PC-9 (cell line): ENCODE data around the gene AOPEP. TPM values are rescaled to one million over a fixed set of nuclear protein-coding genes. Genes with fewer than 3 reads are reported as not detected.

Experiments used
- BruUV-seq: library from RNA; stranded (reverse); fragments of 400-500 nt; replicated peaks from 2 replicates; lab custom pipeline; 2021; lab: Mats Ljungman, UMichigan
- CTCF ChIA-PET: fragments of 300-600 bp; sonication (Branson Sonifier 250); formaldehyde crosslinking; loops from one replicate; lab custom pipeline; 2022; ENCODE audit warnings: antibody characterized with exemption; lab: Charles Lee
- POLR2A ChIA-PET: fragments of 300-600 bp; sonication (Branson Sonifier 250); formaldehyde crosslinking; loops from one replicate; lab custom pipeline; 2022; ENCODE audit warnings: antibody characterized with exemption; ENCODE audit not compliant: unreplicated experiment; lab: Charles Lee
- DNase-seq, 2 experiments: peaks; one replicate each; pipeline versions ENCODE4 v3.0.0 to v3.0.0-alpha.2; 2015 to 2022; ENCODE audit warnings: mixed read lengths in 1 of 2
- H2AFZ ChIP-seq: fragments of 200-600 bp; sonication (generic); 2 replicates; pipeline ENCODE4 v1.8.1; 2017; ENCODE audit warnings: antibody characterized with exemption
- H3F3A ChIP-seq: fragments of 200-600 bp; sonication (generic); 2 replicates; pipeline ENCODE4 v1.8.1; 2017; ENCODE audit warnings: antibody characterized with exemption, mild to moderate bottlenecking, low read depth; ENCODE audit not compliant: insufficient read depth
- H3K27ac ChIP-seq: fragments of 200-600 bp; sonication (generic); 2 replicates; pipeline ENCODE4 v1.6.1; 2016; ENCODE audit warnings: mixed run types
- H3K27me3 ChIP-seq: fragments of 200-600 bp; sonication (generic); 2 replicates; pipeline ENCODE4 v1.6.1; 2016; ENCODE audit warnings: low read depth, mixed run types; ENCODE audit not compliant: insufficient read depth
- H3K36me3 ChIP-seq: fragments of 200-600 bp; sonication (generic); 2 replicates; pipeline ENCODE4 v1.6.1; 2016; ENCODE audit warnings: low read depth, mixed run types
- H3K4me1 ChIP-seq: fragments of 200-600 bp; sonication (generic); replicated peaks from 2 replicates; pipeline ENCODE4 v1.6.1; 2016; ENCODE audit warnings: mixed run types; ENCODE audit not compliant: insufficient read depth
- H3K4me2 ChIP-seq: fragments of 200-600 bp; sonication (generic); 2 replicates; pipeline ENCODE4 v1.6.1; 2017; ENCODE audit warnings: mixed run types
- H3K4me3 ChIP-seq: fragments of 200-600 bp; sonication (generic); 2 replicates; pipeline ENCODE4 v1.6.1; 2016; ENCODE audit warnings: mixed run types
- H3K79me2 ChIP-seq: fragments of 200-600 bp; sonication (generic); 2 replicates; pipeline ENCODE4 v1.6.1; 2017; ENCODE audit warnings: low read depth, mixed run types
- H3K9me2 ChIP-seq: fragments of 200-600 bp; sonication (generic); 2 replicates; pipeline ENCODE4 v1.8.1; 2017; ENCODE audit warnings: mild to moderate bottlenecking; ENCODE audit not compliant: insufficient read depth
- H3K9me3 ChIP-seq: fragments of 200-600 bp; sonication (generic); 2 replicates; pipeline ENCODE4 v1.8.1; 2016; ENCODE audit warnings: low read depth; ENCODE audit not compliant: insufficient read depth
- H4K20me1 ChIP-seq: fragments of 200-600 bp; sonication (generic); 2 replicates; pipeline ENCODE4 v1.8.1; 2017; ENCODE audit not compliant: insufficient read depth
- CTCF ChIP-seq: fragments of 200-600 bp; sonication (generic); conservative IDR thresholded peaks from 2 replicates; pipeline ENCODE4 v1.6.1; 2017; ENCODE audit warnings: mixed run types, antibody characterized with exemption, mild to moderate bottlenecking, moderate library complexity
- EZH2 ChIP-seq: fragments of 200-600 bp; sonication (generic); IDR thresholded peaks from 2 replicates; pipeline ENCODE4 v1.8.0; 2017; ENCODE audit warnings: antibody characterized with exemption, low read depth
- intact Hi-C: fragments of 100-400 bp; cut with micrococcal nuclease; formaldehyde crosslinking; loops from one replicate; pipeline ENCODE4 v1.10.0; 2022; ENCODE audit not compliant: unreplicated experiment
- total RNA-seq: library from RNA; stranded (reverse); gene quantifications from 2 replicates; pipeline ENCODE4 v1.2.3, GENCODE V29; 2021

AOPEP gene
- total RNA-seq, 1 experiment from 2014 or later: 90.0 TPM

GRCh38 chr9:94706922-94707321, 19.6 kb upstream of the AOPEP start:
- CTCF ChIA-PET: no interaction called here
- Histone ChIP-seq H3K4me3 (no peak overlapping the region), H3K4me2 (no peak overlapping the region), H4K20me1 (no peaks in the 10 kb centered on the region), H3K36me3 (no peaks in the 10 kb centered on the region), H3K79me2 (no peaks in the 10 kb centered on the region), H2AFZ (no peak overlapping the region), H3K4me1 (no peaks in the 10 kb centered on the region), H3K27me3 (no peaks in the 10 kb centered on the region), H3F3A (no peaks in the 10 kb centered on the region), H3K27ac (no peak overlapping the region), H3K9me3 (no peaks in the 10 kb centered on the region), H3K9me2 (no peaks in the 10 kb centered on the region)
- DNase-seq: no peak
- intact Hi-C loops: no loop called here
- POLR2A ChIA-PET: no interaction called here
- TF ChIP-seq EZH2: no peak
- TF ChIP-seq CTCF: no peak
- no TSS peak for BruUV-seq

- Histone ChIP-seq H3K4me3 (no peak overlapping the region), H3K79me2 (no peaks in the 10 kb centered on the region), H4K20me1 (no peaks in the 10 kb centered on the region), H3K27me3 (no peaks in the 10 kb centered on the region), H3K9me3 (0 out of 2 replicates have a peak, but pooled peaks cover 6% of the 10 kb centered on the region), H2AFZ (no peak overlapping the region), H3K4me2 (no peak overlapping the region), H3K4me1 (peaks cover 14% of the 10 kb centered on the region), H3K9me2 (no peaks in the 10 kb centered on the region), H3F3A (peaks cover 11% of the 10 kb centered on the region; the same call in 1 of the 2 replicates), H3K27ac (no peak overlapping the region), H3K36me3 (no peaks in the 10 kb centered on the region)
- ChIA-PET POLR2A (no interaction called here), CTCF (no interaction called here)
- intact Hi-C loops: no loop called here
- no peak for DNase-seq
- BruUV-seq: no TSS peak
- TF ChIP-seq CTCF: no peak
- no peak for TF ChIP-seq EZH2
These were observed 12.9 kb upstream of the AOPEP start for GRCh38 chr9:94713436-94714215.

GRCh38 chr9:94714494-94714893, 12.0 kb upstream of the AOPEP start:
- ChIA-PET POLR2A (no interaction called here), CTCF (no interaction called here)
- TF ChIP-seq CTCF: no peak
- no peak for TF ChIP-seq EZH2
- intact Hi-C loops: no loop called here
- Histone ChIP-seq H3K27ac (no peak overlapping the region), H3K4me2 (no peak overlapping the region), H4K20me1 (no peaks in the 10 kb centered on the region), H3K79me2 (no peaks in the 10 kb centered on the region), H3F3A (peaks cover 15% of the 10 kb centered on the region; the same call in 1 of the 2 replicates), H3K4me1 (peaks cover 21% of the 10 kb centered on the region), H2AFZ (no peak overlapping the region), H3K27me3 (no peaks in the 10 kb centered on the region), H3K9me2 (no peaks in the 10 kb centered on the region), H3K9me3 (0 out of 2 replicates have a peak, but pooled peaks cover 6% of the 10 kb centered on the region), H3K4me3 (no peak overlapping the region), H3K36me3 (no peaks in the 10 kb centered on the region)
- DNase-seq: no peak
- no TSS peak for BruUV-seq
